WERI-Rb-1 (cell line): ENCODE measurements around the gene EHF.

Experiments
- DNase-seq: peaks from one replicate; pipeline ENCODE4 v3.0.0-alpha.2; 2020
- H3K27ac ChIP-seq: fragments of 250-450 bp; sonication (Bioruptor Pico); 2 replicates; pipeline ENCODE4 v1.5.1; 2020; ENCODE audit warnings: mild to moderate bottlenecking, moderate library complexity
- H3K27me3 ChIP-seq: fragments of 250-450 bp; sonication (Bioruptor Pico); 2 replicates; pipeline ENCODE4 v1.5.1; 2021; ENCODE audit warnings: mild to moderate bottlenecking, low read depth, moderate library complexity; ENCODE audit not compliant: insufficient read depth, severe bottlenecking
- H3K36me3 ChIP-seq: fragments of 250-450 bp; sonication (Bioruptor Pico); 2 replicates; pipeline ENCODE4 v1.5.1; 2020; ENCODE audit warnings: mild to moderate bottlenecking, moderate library complexity
- H3K4me3 ChIP-seq: 2 replicates; pipeline ENCODE4 v1.5.1; 2011; ENCODE audit warnings: low read depth, mild to moderate bottlenecking, control low read depth, low read length
- H3K9me3 ChIP-seq: fragments of 250-450 bp; sonication (Bioruptor Pico); 2 replicates; pipeline ENCODE4 v1.5.1; 2021; ENCODE audit warnings: mild to moderate bottlenecking, moderate library complexity; ENCODE audit not compliant: severe bottlenecking
- CTCF ChIP-seq: IDR thresholded peaks from 2 replicates; pipeline ENCODE4 v1.5.1; 2011; ENCODE audit warnings: low read depth, mild to moderate bottlenecking, control low read depth, inconsistent platforms, low read length

EHF gene

GRCh38 chr11:34696862-34697261 lies 76.0 kb downstream of the EHF start:
- no peak for DNase-seq
- H3K27me3 ChIP-seq = no peaks in the 10 kb centered on the region
- H3K4me3 ChIP-seq = no peak overlapping the region
- TF ChIP-seq CTCF = no peak
- H3K27ac ChIP-seq = no peak overlapping the region
- H3K36me3 ChIP-seq = no peaks in the 10 kb centered on the region
- H3K9me3 ChIP-seq = peaks cover 2% of the 10 kb centered on the region

- Histone ChIP-seq H3K4me3 (no peak overlapping the region), H3K27me3 (no peaks in the 10 kb centered on the region), H3K36me3 (no peaks in the 10 kb centered on the region), H3K9me3 (no peaks in the 10 kb centered on the region), H3K27ac (no peak overlapping the region)
- no peak for DNase-seq
- TF ChIP-seq CTCF = no peak
Measured at GRCh38 chr11:34706709-34707461, 86.0 kb downstream of the EHF start.

GRCh38 chr11:34707462-34707840 lies 86.6 kb downstream of the EHF start:
- no peak overlapping the region for H3K4me3 ChIP-seq
- no peak for TF ChIP-seq CTCF
- no peaks in the 10 kb centered on the region for H3K36me3 ChIP-seq
- H3K9me3 ChIP-seq = no peaks in the 10 kb centered on the region
- H3K27ac ChIP-seq = no peak overlapping the region
- DNase-seq = no peak
- H3K27me3 ChIP-seq = no peaks in the 10 kb centered on the region
